ENCODE results near the gene ITPRID1.
"Not testable (repeated sequence)": the region's sequence is repeated elsewhere in the genome, so short reads cannot be mapped to it uniquely, and the experiment has no call there.

Gene ITPRID1

GRCh38 chr7:31517513-31517912, 3.6 kb downstream of the ITPRID1 start:
- DNase-seq = no peak

DNA sequence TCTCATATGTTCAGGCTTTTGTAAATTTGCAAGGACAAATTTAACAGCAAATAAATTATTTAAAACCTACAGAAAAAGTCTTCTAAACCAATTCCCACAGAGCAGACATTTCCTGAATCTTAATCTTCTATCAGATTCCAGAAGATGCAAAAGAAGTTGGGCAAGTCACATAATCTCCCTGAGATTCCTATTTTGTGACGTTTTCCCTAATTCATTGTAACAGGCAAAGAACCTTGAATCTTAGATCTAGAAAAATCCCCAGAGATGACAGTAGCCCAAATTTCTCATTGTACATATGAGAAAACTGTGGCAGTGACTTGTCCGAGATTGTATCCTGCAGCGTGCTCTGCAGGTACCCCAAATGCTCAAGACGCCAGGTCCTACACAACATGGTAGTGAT, 4.9 kb downstream of the ITPRID1 start:
- no peak for DNase-seq

DNA sequence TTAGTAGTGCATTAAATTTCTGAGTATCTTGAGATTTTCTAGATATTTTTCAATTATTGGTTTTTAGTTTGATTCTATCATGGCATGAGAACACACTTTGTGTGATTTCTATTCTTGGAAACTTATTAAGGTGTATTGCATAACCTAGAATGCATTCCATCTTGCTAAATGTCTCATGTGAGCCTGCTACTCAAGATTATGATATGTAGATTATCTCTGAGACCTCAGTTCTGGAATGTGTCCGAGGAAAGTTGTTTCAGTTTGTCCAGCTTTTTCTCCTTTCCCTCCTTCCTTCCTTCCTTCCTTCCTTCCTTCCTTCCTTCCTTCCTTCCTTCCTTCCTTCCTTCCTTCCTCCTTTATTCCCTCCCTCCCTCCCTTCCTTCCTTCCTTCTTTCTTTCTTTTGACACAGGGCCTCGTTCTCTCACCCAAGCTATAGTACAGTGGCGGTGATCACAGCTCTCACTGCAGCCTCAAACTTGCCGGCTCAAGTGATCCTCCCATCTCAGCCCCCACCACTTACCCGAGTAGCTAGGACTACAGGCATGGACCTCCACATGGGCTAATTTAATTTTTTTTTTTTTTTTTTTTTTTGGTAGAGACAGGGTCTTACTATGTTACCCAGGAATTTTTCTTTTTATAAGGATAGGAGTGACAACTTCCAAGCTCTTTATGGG, 7.6 kb downstream of the ITPRID1 start:
- no peak for DNase-seq

- no peak for DNase-seq
Measured at GRCh38 chr7:31526864-31527263, 13.0 kb downstream of the ITPRID1 start.

GRCh38 chr7:31529103-31529502, 15.2 kb downstream of the ITPRID1 start:
- no peak for DNase-seq

DNA sequence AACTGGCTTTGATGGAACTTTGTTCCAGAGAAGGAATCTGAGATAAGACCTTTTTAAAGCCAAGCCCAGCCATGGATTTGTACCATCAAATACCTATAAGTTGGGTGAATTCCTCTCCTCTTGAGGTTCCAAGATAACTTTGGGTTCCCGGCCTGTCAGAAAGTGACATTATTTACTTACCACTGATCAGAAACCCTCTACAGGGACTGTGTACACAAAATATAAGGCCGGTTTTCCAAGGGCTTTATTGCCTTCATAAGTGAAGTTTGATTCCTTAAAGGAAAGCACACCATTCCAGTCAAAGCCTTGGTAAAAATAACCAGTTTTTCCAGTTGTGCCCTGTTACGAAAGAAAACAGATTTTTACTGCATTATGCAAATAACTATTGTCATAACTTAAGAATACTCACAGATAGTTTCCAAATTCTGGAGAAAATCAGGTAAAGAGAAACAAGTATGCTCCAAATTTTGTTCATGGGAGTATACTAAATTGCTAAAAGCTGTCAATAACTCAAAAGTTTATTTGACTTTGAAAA, 26.8 kb downstream of the ITPRID1 start:
- DNase-seq = not testable (repeated sequence)

DNA sequence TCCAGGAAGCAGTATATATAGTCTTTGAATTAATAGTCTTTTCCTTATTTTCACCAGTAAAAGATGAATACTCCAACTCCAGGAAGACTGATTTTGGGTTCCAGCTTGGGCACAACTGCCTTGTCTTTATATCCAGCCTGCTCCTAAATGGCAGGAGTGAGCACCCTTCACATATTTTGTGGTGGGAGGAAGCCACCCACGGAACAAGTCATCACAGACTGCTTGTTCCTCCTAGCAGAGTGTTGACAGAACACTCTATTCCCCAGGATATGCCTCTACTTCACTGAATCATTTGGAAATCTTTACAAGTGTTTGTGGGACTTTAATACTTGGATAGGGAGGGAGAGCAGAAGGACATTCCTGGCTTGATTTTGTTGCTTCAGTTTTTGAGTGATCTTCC, 31.7 kb downstream of the ITPRID1 start:
- DNase-seq = no peak

GRCh38 chr7:31549611-31550010, 35.7 kb downstream of the ITPRID1 start:
- no peak for DNase-seq

GRCh38 chr7:31550432-31550831, 36.5 kb downstream of the ITPRID1 start:
- DNase-seq = no peak

GRCh38 chr7:31553661-31554081, 39.8 kb downstream of the ITPRID1 start:
- no peak for DNase-seq

- DNase-seq = no peak
Measured at GRCh38 chr7:31562002-31562401, 48.1 kb downstream of the ITPRID1 start.

DNA sequence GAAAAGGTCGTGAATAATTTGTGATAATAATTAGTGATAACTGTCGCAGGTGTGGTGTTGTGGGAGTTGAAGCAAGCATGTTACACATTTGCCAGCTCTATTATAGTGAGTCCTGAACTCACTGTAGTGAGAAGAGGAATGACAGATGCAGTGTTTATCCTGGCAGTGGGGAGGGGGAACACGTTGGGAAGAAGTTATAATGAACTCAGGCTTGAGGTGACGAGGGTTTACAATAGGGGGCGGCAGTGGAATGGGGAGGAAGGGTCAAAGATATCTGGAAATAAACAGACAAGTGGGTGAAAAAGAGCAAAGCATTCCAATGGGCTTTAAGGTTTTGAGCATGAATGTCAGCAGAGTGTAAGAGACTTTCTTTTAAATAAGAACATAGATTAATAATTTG, 49.6 kb downstream of the ITPRID1 start:
- DNase-seq = no peak

GRCh38 chr7:31563951-31564350, 50.1 kb downstream of the ITPRID1 start:
- DNase-seq = no peak

GRCh38 chr7:31564661-31565060, 50.8 kb downstream of the ITPRID1 start:
- no peak for DNase-seq

- DNase-seq = no peak
Measured at GRCh38 chr7:31569528-31569927, 55.6 kb downstream of the ITPRID1 start.

DNA sequence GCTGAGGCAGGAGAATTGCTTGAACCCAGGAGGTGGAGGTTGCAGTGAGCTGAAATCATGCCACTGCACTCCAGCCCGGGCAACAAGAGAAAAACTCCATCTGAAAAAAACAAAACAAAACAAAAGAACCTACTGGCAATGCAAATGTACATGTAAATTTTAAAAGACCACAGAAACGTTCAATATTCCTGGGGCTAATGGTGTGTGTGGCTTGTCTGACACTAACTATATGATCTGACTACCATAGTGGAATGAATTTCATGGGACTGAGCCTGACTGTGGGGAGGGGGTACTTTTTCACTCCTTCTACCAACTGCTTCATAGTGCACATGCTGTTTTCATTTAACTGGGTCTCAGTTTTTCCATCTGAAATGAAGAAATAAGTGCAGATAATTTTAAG, 69.6 kb downstream of the ITPRID1 start:
- no peak for DNase-seq

DNA sequence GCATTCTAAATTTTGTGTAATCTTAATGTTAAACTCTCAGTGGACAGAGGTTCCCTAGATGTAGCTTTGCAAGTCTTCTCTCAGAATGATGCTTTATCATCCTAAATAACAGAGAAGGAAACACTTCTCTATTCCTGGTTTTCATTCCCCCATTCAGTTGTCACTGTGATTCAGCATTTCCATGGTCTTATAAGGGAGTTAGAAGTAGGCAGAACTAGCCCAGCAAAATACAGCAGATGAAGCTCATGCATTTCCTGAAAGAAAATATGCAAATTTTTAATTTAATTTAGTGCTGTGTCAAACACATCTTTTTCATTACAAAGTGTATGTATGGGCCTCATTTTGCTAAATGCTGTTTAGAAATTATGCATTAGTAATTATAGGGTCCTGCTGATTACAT, 70.1 kb downstream of the ITPRID1 start:
- no peak for DNase-seq

DNA sequence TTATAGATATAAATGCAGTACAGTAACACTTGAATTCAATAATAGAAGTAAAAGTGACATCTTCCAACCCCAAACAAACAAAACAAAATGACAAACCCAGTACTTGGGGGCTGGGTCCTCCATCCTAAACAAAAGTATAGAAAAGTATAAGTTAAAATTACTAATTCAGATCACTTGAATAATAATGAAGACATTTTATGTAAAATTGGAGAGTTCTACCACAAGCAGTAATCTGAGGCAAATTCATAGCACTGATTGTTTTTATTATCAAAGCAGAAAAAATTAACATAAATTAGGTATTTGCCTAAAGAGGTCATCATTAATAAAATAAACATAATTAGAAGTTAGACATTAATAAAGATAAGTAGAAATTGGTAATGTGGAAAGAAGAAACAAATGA, 81.5 kb downstream of the ITPRID1 start:
- no peak for DNase-seq

DNA sequence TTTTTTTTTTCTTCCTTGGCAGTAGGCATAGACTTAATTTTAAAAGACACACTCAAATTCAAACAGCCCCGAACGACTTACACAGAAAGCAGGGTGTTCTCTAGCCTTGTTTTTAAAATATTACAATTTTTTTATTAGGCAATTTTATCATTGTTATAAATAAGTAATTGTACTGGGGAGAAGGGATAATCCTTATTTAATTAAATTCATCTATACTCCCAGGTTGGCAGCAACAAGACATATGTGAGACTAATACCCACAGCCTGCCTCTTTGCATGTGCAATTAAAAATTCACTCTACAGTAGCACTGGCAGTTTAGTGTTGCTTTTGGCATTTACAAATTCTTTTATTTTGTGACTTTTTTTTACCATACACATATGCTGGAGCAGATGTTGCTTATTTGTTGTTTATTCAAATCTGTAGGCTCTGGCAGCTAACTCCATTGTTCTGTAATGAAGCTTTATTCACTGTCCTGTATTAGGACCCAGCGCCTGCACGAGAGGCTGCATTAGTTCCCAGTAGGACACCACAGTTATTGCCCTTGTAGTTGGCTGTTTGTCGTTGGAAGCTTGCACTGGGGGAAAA, 88.2 kb downstream of the ITPRID1 start:
- DNase-seq = no peak

DNA sequence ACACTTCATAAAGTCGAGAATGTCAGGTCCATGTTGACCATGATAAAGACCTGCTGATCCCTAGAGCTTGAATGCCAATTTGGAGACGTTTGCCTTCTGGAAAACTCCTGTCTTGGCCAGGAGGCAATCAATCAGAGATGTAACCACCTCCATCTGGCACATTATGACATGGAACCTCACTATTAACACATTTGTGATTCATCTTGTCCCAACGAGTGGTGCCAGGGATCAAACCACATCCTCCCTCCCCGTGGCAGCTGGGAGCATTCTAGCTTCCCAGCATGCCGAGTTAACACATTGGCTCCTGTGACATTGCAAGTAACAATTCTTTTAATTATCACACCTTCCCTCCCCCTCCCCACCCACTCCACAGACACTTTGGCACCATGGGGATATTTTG, 89.2 kb downstream of the ITPRID1 start:
- DNase-seq = no peak

DNA sequence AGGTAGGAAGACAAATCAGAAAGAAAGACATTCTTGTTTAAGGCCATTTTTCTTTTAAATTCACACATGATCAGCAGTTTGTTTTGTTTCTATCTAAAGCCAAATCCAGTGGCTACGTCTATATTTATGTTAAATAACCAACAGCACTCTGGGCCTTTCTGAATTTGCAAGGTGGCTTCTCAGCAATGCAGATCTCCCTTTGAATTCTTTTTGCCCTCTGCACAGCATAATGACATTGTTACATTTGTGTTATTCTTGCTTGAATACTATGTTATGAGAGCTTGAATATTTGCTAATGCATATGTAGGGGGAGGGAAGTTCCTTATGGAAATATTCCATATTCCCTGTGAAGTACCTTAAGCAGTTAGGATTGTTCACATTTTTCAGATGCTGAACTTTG, 99.7 kb downstream of the ITPRID1 start:
- no peak for DNase-seq

DNA sequence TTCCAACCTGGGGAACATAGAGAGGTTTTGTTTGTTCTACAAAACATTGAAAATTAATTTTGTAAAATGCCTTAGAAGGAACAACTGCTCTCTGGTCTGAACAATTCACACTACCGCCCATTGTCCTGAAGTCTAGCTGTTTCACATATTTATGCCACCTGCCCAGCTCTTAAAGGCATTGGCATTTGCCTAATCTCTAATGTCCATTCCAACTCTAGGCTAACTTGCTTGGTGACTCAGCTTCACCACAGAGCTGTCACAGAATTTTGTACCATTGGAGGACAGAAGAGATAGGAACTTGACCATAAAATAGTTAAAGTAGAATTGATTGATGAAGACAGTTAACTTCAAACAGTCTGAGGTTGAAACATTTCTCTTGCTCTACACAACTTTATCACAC, 119.6 kb downstream of the ITPRID1 start:
- no peak for DNase-seq

DNA sequence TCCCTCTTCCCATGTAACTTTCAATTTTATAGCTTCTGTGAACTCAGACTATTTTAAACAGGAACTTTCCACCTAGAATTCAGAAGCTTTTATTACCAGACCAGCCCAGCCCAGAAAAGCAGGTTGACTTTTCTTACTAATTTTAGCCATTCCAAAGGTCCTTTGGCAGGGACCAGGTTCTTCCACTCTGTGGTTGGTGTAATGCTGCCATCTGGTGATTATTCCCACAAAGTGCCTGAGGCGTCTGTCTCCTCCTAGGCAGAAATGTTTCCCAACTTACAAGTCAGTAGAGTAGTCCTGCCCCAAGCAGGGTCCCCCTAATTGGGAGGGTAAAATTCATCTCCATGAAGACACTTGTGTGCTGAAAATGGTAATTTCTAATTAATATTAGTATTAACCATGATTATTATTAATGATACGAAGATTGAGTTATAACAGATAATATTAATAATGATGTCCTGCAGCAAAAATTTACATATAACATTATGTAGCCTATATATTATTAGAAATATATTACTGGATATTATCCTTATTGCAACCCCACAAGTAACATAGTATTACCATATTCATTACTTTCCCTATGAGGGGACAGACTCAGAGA, 120.1 kb downstream of the ITPRID1 start:
- peak; percentile 84 for DNase-seq

DNA sequence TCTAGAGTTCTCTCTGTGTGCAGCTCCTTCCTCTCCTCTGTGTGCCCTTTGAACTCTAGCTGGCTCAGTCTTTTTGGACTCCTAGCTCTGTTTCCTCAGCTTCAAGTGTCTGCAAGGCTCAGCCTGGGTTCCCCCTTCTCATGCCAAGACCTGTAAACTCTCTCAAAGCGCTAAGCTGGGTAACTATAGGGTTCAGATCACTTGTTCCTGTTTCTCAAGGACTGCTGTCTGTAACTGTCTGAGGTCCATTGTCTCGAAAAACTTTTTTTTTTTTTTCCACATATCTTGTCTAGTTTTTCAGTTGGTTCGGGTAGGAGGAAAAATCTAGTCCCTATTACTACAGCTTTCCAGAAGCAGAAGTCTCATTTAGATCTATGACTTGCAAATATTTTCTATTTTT, 126.5 kb downstream of the ITPRID1 start:
- DNase-seq = no peak
